ENCODE measurements around the gene TGFB1I1. TPM values are rescaled to one million over a fixed set of nuclear protein-coding genes. Genes with fewer than 3 reads are reported as not detected.
"Not testable (repeated sequence)": the region's sequence is repeated elsewhere in the genome, so short reads cannot be mapped to it uniquely, and the experiment has no call there.

TGFB1I1 gene
- total and polyA plus RNA-seq, 7 experiments from 2014 or later = 0.29 to 1.5 (median 0.49) TPM

- H3K4me1 Mint-ChIP-seq = peaks cover 0 to 11% (median 3%) of the 10 kb centered on the region in 7 donors
- H3K36me3 ChIP-seq (ENCODE audit: control insufficient read depth in 2 of 3, insufficient read depth in 3 of 3, low read length in 3 of 3); H3K9me3 ChIP-seq (ENCODE audit: control insufficient read depth in 2 of 3, low read length in 3 of 3); H3K4me3 Mint-ChIP-seq; H3K36me3 Mint-ChIP-seq; H3K27ac ChIP-seq (ENCODE audit: low read depth, low read length); intact Hi-C loops (cut with micrococcal nuclease); H3K4me3 ChIP-seq (ENCODE audit: low read length); CTCF ChIA-PET; H3K4me1 ChIP-seq (ENCODE audit: control insufficient read depth in 2 of 2, insufficient read depth in 2 of 2, low read length in 2 of 2); POLR2A ChIA-PET; H3K27me3 ChIP-seq (ENCODE audit: control insufficient read depth in 2 of 2, insufficient read depth in 2 of 2, low read length in 2 of 2); H3K27ac Mint-ChIP-seq; DNase-seq; ATAC-seq; H3K9me3 Mint-ChIP-seq: not testable (repeated sequence)
- peaks cover 7 to 13% (median 10%) of the 10 kb centered on the region in 5 donors for H3K27me3 Mint-ChIP-seq
These were observed 51.8 kb downstream of the TGFB1I1 start for GRCh38 chr16:31523768-31524167.

- ChIA-PET CTCF (no interaction called here), POLR2A (no interaction called here)
- H3K27ac ChIP-seq (ENCODE audit: low read depth, low read length) = no peak overlapping the region
- no peaks in the 10 kb centered on the region for H3K36me3 ChIP-seq (ENCODE audit: control insufficient read depth in 2 of 3, insufficient read depth in 3 of 3, low read length in 3 of 3)
- Mint-ChIP-seq H3K36me3 (no peaks in the 10 kb centered on the region), H3K4me3 (no peak overlapping the region), H3K4me1 (peaks cover 0 to 19% (median 7%) of the 10 kb centered on the region in 7 donors), H3K27me3 (peaks cover 11 to 24% (median 15%) of the 10 kb centered on the region in 5 donors), H3K9me3 (no peaks in the 10 kb centered on the region), H3K27ac (no peak overlapping the region)
- no peaks in the 10 kb centered on the region for H3K27me3 ChIP-seq (ENCODE audit: control insufficient read depth in 2 of 2, insufficient read depth in 2 of 2, low read length in 2 of 2)
- ATAC-seq (no peak), DNase-seq (no peak)
- intact Hi-C loops (cut with micrococcal nuclease) = no loop called here
- peaks cover 0 to 7% of the 10 kb centered on the region in 2 donors for H3K4me1 ChIP-seq (ENCODE audit: control insufficient read depth in 2 of 2, insufficient read depth in 2 of 2, low read length in 2 of 2)
- no peak overlapping the region for H3K4me3 ChIP-seq (ENCODE audit: low read length)
- H3K9me3 ChIP-seq (ENCODE audit: control insufficient read depth in 2 of 3, low read length in 3 of 3) = no peaks in the 10 kb centered on the region
These were observed 53.2 kb downstream of the TGFB1I1 start for GRCh38 chr16:31525113-31525512.

Other genes with a start within 250 kb of the TGFB1I1 start
- 100 to 1,000 TPM in 1 of 5 experiments, 10 to 100 TPM in 2, 1 to 10 TPM in 1, under 1 TPM in 1; 0.84 to 150 (median 17.9) TPM for gene ITGAM, start 212.2 kb upstream of the TGFB1I1 start, total RNA-seq
- under 1 TPM; 0.27 to 0.52 TPM for gene ITGAM, start 212.2 kb upstream of the TGFB1I1 start, polyA plus RNA-seq
- 100 to 1,000 TPM in 1 of 5 experiments, 10 to 100 TPM in 2, 1 to 10 TPM in 2; 4.0 to 306 (median 40.2) TPM for gene ITGAX, start 117.0 kb upstream of the TGFB1I1 start, total RNA-seq
- under 1 TPM in 1 of 2 donors, not detected in 1; 0.05 TPM for gene ITGAX, start 117.0 kb upstream of the TGFB1I1 start, polyA plus RNA-seq
- gene ITGAD, start 78.8 kb upstream of the TGFB1I1 start, total RNA-seq = 1 to 10 TPM in 1 of 5 experiments, under 1 TPM in 1, not detected in 3; 0.24 to 1.3 TPM
- not detected for gene ITGAD, start 78.8 kb upstream of the TGFB1I1 start, polyA plus RNA-seq
- gene COX6A2, start 43.8 kb upstream of the TGFB1I1 start, total RNA-seq = not detected
- gene COX6A2, start 43.8 kb upstream of the TGFB1I1 start, polyA plus RNA-seq = not detected
- under 1 TPM; 0.11 to 0.54 (median 0.32) TPM for gene ZNF843, start 29.4 kb upstream of the TGFB1I1 start, total RNA-seq
- under 1 TPM; 0.12 to 0.33 TPM for gene ZNF843, start 29.4 kb upstream of the TGFB1I1 start, polyA plus RNA-seq
- 10 to 100 TPM in 3 of 5 experiments, 1 to 10 TPM in 2; 8.5 to 14.4 (median 11.5) TPM for gene ARMC5, start 12.7 kb upstream of the TGFB1I1 start, total RNA-seq
- gene ARMC5, start 12.7 kb upstream of the TGFB1I1 start, polyA plus RNA-seq = 10 to 100 TPM in 1 of 2 donors, 1 to 10 TPM in 1; 6.2 to 12.1 TPM
- 1 to 10 TPM in 4 of 5 experiments, under 1 TPM in 1; 0.12 to 5.5 (median 3.7) TPM for gene SLC5A2, start 11.0 kb downstream of the TGFB1I1 start, total RNA-seq
- gene SLC5A2, start 11.0 kb downstream of the TGFB1I1 start, polyA plus RNA-seq = 1 to 10 TPM; 2.4 to 3.3 TPM
- 100 to 1,000 TPM in 2 of 5 experiments, 10 to 100 TPM in 3; 47.3 to 118 (median 89.5) TPM for gene RUSF1, start 36.2 kb downstream of the TGFB1I1 start, total RNA-seq
- 10 to 100 TPM; 22.8 to 30.1 TPM for gene RUSF1, start 36.2 kb downstream of the TGFB1I1 start, polyA plus RNA-seq
- not detected for gene AHSP, start 55.7 kb downstream of the TGFB1I1 start, total RNA-seq
- not detected for gene AHSP, start 55.7 kb downstream of the TGFB1I1 start, polyA plus RNA-seq